Measurements from ENCODE around the gene GABRE.

GRCh38 chrX:151966236-151966635, 8.2 kb downstream of the GABRE start:
- no peak for TF ChIP-seq CTCF (IDR thresholded peaks at IDR 0.05)
- TF ChIP-seq POLR2A (IDR thresholded peaks at IDR 0.05) = no peak
